Peyer's patch (tissue), 4 donors: ENCODE measurements around the gene ALDH3B1. TPM values are rescaled to one million over a fixed set of nuclear protein-coding genes. Genes with fewer than 3 reads are reported as not detected.

ENCODE experiments used
- DNase-seq, 3 donors: peaks; one replicate each; pipeline ENCODE4 v3.0.0-alpha.2; 2017 to 2019
- H3K27ac ChIP-seq, 4 donors: fragments of 200-600 bp; sonication (generic); one replicate each; pipeline ENCODE4 v1.5.1; 2016 to 2019
- H3K27me3 ChIP-seq, 2 donors: fragments of 200-600 bp; sonication (generic); one replicate each; pipeline ENCODE4 v1.5.1; 2019
- H3K36me3 ChIP-seq, 3 donors: fragments of 200-600 bp; sonication (generic); one replicate each; pipeline ENCODE4 v1.5.1; 2016 to 2019
- H3K4me1 ChIP-seq, 4 donors: fragments of 200-600 bp; sonication (generic); one replicate each; pipeline ENCODE4 v1.5.1; 2016 to 2019
- H3K4me3 ChIP-seq, 4 donors: fragments of 200-600 bp; sonication (generic); 1 replicate in 3 of 4; 2 replicates in 1 of 4; pipeline ENCODE4 v1.5.1; 2016 to 2019; ENCODE audit warnings: mild to moderate bottlenecking in 1 of 4
- H3K9me3 ChIP-seq, 4 donors: fragments of 200-600 bp; sonication (generic); one replicate each; pipeline ENCODE4 v1.5.1; 2016 to 2019; ENCODE audit warnings: mild to moderate bottlenecking in 1 of 4
- POLR2A ChIP-seq, 2 donors: fragments of 450-650 bp; IDR thresholded peaks; one replicate each; pipeline ENCODE4 v1.5.1; 2017; ENCODE audit warnings: antibody characterized with exemption in 2 of 2, mild to moderate bottlenecking in 2 of 2, moderate library complexity in 2 of 2
- total RNA-seq, 4 donors: library from RNA; depleted of rRNA; stranded (reverse); fragments of >200 nt; gene quantifications; one replicate each; pipeline ENCODE4 v1.1.0, GENCODE V29; 2016
- TF ChIP-seq, protein P1 (sequence below), 6 experiments: fragments of 450-650 bp in 4 of 6; fragments of 200-600 bp in 2 of 6; sonication (generic) in 1 of 6; IDR thresholded peaks; one replicate each; pipeline ENCODE4 v1.5.1; 2017 to 2019; ENCODE audit warnings: antibody characterized with exemption in 6 of 6, mild to moderate bottlenecking in 3 of 6, moderate library complexity in 1 of 6

ALDH3B1 gene
- total RNA-seq, 4 donors from 2014 or later, result 14.9 to 53.5 (median 37.0) TPM

DNA sequence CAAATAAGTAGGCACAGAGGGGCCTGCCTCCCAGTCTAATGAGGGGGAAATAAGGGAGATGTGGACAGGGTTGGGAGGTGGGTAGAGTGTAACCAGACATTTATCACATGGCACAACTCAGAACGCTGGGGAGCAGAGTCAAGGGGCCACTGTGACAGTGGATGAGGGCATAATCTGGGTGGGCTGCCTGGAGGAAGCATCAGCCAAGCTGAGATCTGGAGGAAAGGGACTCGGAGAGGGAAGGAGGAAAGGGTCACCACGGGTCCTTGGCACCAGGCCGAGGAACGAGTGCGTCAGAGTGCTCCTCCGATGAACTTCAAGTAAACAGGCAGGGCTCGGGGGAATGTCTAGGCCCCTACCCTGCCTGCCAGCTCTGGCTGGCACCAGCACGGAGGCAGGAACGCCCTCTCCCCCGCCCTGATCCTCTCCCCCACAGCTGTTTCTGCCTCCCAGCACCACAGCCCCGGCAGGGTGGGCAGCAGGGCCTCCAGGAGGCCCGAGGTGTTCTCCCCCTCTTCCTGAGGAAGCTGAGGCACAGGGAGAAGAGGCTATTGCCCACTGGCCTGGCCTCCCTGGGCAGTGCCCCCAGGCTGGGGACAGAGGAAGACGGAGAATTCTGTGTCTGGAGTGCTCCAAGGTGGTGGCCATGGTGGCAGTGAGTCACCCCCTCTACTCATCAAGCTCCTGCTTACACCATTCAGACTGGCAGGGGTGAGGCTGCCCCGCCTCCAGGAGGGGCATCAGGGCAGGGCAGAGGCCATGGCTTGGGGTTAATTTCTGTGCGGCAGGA is 4.2 kb downstream of the ALDH3B1 start:
- H3K4me3 ChIP-seq, result peak overlapping the region in 1 of 4 donors; percentile 2
- peaks cover 10 to 54% (median 11%) of the 10 kb centered on the region in 4 donors for H3K4me1 ChIP-seq
- peak overlapping the region in 3 of 4 donors; percentile 59 to 91 (median 79) for H3K27ac ChIP-seq
- peak in 2 of 3 donors; percentile 81 to 87 for DNase-seq
- peak in 1 of 2 donors; percentile 78 for TF ChIP-seq POLR2A (IDR thresholded peaks at IDR 0.05)
- TF ChIP-seq, protein P1, sequence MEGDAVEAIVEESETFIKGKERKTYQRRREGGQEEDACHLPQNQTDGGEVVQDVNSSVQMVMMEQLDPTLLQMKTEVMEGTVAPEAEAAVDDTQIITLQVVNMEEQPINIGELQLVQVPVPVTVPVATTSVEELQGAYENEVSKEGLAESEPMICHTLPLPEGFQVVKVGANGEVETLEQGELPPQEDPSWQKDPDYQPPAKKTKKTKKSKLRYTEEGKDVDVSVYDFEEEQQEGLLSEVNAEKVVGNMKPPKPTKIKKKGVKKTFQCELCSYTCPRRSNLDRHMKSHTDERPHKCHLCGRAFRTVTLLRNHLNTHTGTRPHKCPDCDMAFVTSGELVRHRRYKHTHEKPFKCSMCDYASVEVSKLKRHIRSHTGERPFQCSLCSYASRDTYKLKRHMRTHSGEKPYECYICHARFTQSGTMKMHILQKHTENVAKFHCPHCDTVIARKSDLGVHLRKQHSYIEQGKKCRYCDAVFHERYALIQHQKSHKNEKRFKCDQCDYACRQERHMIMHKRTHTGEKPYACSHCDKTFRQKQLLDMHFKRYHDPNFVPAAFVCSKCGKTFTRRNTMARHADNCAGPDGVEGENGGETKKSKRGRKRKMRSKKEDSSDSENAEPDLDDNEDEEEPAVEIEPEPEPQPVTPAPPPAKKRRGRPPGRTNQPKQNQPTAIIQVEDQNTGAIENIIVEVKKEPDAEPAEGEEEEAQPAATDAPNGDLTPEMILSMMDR (IDR thresholded peaks at IDR 0.05), result no peak
- H3K36me3 ChIP-seq, result no peaks in the 10 kb centered on the region
- H3K27me3 ChIP-seq, result no peaks in the 10 kb centered on the region
- H3K9me3 ChIP-seq, result no peaks in the 10 kb centered on the region

DNA sequence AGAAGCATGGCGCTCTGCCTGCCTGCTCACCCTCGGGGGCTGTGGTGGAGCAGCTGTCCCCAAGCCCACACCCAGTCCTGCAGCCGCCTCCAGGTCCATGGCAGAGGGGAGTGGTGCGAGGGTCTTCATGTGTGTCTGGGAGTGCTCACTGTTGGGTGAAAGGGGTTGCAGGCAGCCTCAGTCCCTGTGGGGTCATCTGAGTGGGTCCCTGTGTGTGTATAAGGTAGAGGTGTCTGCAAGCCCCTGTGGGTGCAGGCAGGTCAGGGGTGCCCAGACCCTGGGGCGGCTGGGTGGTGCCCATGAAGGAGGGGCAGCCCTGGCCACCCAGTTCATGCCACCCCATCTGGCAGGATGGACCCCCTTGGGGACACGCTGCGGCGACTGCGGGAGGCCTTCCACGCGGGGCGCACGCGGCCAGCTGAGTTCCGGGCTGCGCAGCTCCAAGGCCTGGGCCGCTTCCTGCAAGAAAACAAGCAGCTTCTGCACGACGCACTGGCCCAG is 4.9 kb downstream of the ALDH3B1 start:
- Histone ChIP-seq H3K36me3 (no peaks in the 10 kb centered on the region), H3K9me3 (no peaks in the 10 kb centered on the region), H3K4me3 (peak overlapping the region in 1 of 4 donors; percentile 2), H3K27me3 (no peaks in the 10 kb centered on the region), H3K4me1 (peaks cover 4 to 48% (median 5%) of the 10 kb centered on the region in 4 donors), H3K27ac (peak overlapping the region in 3 of 4 donors; percentile 59 to 91 (median 79))
- no peak for DNase-seq
- no peak for TF ChIP-seq POLR2A (IDR thresholded peaks at IDR 0.05)
- TF ChIP-seq, protein P1 (IDR thresholded peaks at IDR 0.05), result peak in 1 of 6 experiments; percentile 1

DNA sequence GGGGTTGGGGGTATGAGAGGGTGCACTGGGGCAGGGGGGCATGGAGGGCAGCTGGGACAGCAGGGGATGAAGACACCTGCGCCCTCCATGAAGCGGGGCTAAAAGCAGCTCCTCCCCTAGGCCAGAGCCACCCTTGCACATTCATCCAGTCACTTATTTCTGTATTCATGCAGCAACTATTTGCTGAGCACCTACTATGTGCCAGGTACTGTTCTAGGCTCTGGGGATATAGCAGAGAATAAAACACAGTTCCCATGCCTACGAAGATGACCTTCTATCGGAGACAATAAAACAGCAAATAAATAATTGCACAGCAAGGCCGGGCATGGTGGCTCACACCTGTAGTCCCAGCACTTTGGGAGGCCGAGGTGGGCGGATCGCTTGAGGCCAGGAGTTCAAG is 5.3 kb downstream of the ALDH3B1 start:
- Histone ChIP-seq H3K36me3 (no peaks in the 10 kb centered on the region), H3K9me3 (no peaks in the 10 kb centered on the region), H3K27ac (no peak overlapping the region), H3K27me3 (no peaks in the 10 kb centered on the region), H3K4me3 (no peak overlapping the region), H3K4me1 (peaks cover 0 to 46% (median 3%) of the 10 kb centered on the region in 4 donors)
- TF ChIP-seq, protein P1 (IDR thresholded peaks at IDR 0.05), result no peak
- TF ChIP-seq POLR2A (IDR thresholded peaks at IDR 0.05), result no peak
- DNase-seq, result no peak

DNA sequence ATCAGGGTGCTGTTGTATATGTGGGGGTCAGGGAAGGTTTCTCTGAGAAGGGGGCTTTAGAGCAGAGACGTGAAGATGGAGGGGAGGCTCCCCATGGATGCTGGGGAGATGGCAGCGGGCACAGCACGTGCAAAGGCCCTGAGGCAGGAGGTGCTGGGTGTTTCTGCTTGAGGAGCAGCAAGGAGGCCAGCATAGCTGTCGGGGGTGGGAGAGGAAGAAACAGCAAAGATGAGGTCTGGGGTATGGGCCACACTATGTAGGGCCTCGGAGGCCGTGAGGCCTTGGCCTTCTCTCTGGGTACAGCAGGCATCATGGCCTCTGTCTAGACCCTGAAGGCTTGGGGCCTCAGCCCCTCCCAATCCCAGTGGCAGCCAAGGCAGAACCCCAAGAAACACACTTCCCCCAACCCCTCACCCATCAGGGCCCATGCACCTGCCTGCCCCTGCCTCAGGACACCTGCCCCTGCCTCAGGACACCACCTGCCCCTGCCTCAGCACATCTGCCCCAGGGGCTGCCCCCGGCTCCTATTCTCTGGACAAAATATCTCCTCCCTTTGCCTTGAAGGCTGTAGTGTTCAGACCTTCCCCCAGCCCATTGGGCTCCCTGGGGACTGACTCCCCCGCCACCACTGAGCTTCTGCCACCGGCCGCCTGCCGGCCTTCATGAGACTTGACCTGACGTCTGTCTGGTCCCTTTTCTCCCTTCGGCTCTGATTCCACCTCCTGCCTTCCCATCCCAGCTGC is 6.2 kb downstream of the ALDH3B1 start:
- H3K4me1 ChIP-seq, result peaks cover 0 to 37% (median 1%) of the 10 kb centered on the region in 4 donors
- H3K4me3 ChIP-seq, result no peak overlapping the region
- TF ChIP-seq, protein P1 (IDR thresholded peaks at IDR 0.05), result no peak
- TF ChIP-seq POLR2A (IDR thresholded peaks at IDR 0.05), result no peak
- H3K9me3 ChIP-seq, result no peaks in the 10 kb centered on the region
- no peaks in the 10 kb centered on the region for H3K36me3 ChIP-seq
- H3K27ac ChIP-seq, result peak overlapping the region in 1 of 4 donors; percentile 9
- no peak for DNase-seq
- H3K27me3 ChIP-seq, result no peaks in the 10 kb centered on the region

DNA sequence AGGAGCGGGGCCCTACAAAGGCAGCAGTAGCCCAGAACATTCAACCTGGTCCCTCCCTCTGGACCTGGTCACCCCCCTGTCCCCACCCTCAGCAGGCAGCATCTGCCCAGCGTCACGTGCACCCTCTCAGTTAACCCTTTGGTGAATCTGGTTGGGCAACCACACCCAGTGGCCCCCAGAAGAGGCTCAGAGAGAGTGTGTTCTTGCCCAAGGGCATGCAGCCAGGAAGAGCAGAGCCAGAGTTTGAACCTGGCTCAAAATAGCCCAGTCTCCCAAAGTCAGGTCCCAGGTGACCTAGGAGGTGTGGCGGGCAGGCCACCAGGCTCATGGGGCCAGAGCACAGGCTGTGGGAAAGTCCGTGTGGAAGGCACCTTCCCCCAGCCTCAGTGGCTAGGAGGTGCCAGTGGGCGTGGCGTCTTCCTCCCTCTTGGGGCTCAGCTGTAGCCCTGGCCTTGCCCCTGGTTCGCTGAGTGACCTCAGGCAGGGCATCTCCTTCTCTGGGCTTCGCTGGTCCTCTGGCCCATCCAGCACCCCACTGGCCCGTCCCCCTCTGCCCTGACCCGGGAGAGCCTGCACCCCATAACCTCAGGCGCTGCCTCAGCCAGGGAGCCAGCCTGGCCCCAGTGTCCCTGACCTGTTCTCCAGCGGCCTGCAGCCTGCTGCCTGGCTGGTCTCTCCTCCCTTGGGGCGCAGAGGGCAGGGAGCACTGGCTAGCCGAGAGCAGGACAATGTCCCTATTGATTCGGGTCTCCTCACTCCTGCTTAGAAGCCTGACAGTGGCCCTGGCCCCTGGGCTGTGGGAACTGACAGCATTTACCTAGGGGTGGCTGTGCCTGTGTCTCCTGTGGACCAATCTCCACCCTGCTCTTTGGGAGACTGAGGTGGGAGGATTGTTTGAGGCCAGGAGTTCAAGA is 7.0 kb downstream of the ALDH3B1 start:
- peaks cover 0 to 29% (median 1%) of the 10 kb centered on the region in 4 donors for H3K4me1 ChIP-seq
- no peak overlapping the region for H3K4me3 ChIP-seq
- DNase-seq, result no peak
- peak overlapping the region in 1 of 4 donors; percentile 9 for H3K27ac ChIP-seq
- H3K27me3 ChIP-seq, result no peaks in the 10 kb centered on the region
- peaks cover 0 to under 1% (median 0%) of the 10 kb centered on the region in 3 donors for H3K36me3 ChIP-seq
- H3K9me3 ChIP-seq, result no peaks in the 10 kb centered on the region
- TF ChIP-seq, protein P1 (IDR thresholded peaks at IDR 0.05), result no peak
- no peak for TF ChIP-seq POLR2A (IDR thresholded peaks at IDR 0.05)
